Adipose tissue (tissue), 3 donors: ENCODE data around the gene RTL5. TPM values are rescaled to one million over a fixed set of nuclear protein-coding genes. Genes with fewer than 3 reads are reported as not detected.
"Not testable (repeated sequence)": the region's sequence is repeated elsewhere in the genome, so short reads cannot be mapped to it uniquely, and the experiment has no call there.

Source experiments
- H3K27ac ChIP-seq: one replicate; pipeline ENCODE4 v1.5.1; 2013; ENCODE audit warnings: low read depth, low read length
- WGBS, 3 donors: extraction: QIAGEN DNeasy Blood & Tissue Kit; methylation state at CpG; one replicate each; pipeline ENCODE4 v1.1.7; 2013; 5-methylcytosine and 5-hydroxymethylcytosine counted together
- polyA plus RNA-seq, 3 donors: library from polyadenylated mRNA; stranded (reverse); fragments of 200-250 nt; gene quantifications; one replicate each; pipeline ENCODE4 v1.2.3, GENCODE V29; 2013
- donor health status: healthy with polysubstance abuse.
- donor health status: Bipolar disorder and iron deficiency.
- donor health status: healthy.

Gene RTL5
- 1 to 10 TPM; 1.1 to 6.9 (median 3.7) TPM for polyA plus RNA-seq

GRCh38 chrX:72131317-72132294, at the start of gene RTL5:
Gene RTL5 (minus strand): TSS chrX:72131915.
- no peak within 1 kb of the TSS for H3K27ac ChIP-seq
- WGBS, 3 donors: 2 to 22% (median 3%) methylated on average over 32 to 105 of the region's 106 CpGs

DNA sequence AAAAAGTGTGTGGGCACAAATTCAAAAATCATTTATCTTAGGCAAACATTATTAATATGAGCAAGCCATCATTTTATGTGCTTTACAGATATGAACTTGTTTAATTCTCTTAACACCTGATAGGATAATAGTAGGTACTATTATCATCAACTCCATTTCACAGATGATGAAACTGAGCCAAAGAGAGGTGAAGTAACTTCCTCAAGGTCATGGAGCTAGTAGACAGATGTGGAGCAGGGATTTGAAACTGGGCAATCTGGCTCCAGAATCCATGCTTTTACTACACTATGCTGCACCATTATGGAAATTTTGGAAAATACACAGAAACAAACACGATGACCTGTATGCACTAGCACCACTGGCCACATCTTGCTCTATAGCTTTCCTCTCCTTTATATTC, 48.8 kb upstream of the RTL5 start:
- 6 to 60% (median 24%) methylated on average over 1 of the region's 1 CpG for WGBS, 3 donors
- H3K27ac ChIP-seq: no peak overlapping the region

GRCh38 chrX:72176981-72177380, 45.3 kb upstream of the RTL5 start:
- H3K27ac ChIP-seq: no peak overlapping the region
- 38 to 82% (median 69%) methylated on average over 2 of the region's 2 CpGs for WGBS, 3 donors

- 95 to 100% methylated on average over 3 of the region's 5 CpGs; no CpG with 5 or more reads in 1 of the 3 donors for WGBS, 3 donors
- H3K27ac ChIP-seq: not testable (repeated sequence)
These were observed 44.6 kb upstream of the RTL5 start for GRCh38 chrX:72176289-72176688.

DNA sequence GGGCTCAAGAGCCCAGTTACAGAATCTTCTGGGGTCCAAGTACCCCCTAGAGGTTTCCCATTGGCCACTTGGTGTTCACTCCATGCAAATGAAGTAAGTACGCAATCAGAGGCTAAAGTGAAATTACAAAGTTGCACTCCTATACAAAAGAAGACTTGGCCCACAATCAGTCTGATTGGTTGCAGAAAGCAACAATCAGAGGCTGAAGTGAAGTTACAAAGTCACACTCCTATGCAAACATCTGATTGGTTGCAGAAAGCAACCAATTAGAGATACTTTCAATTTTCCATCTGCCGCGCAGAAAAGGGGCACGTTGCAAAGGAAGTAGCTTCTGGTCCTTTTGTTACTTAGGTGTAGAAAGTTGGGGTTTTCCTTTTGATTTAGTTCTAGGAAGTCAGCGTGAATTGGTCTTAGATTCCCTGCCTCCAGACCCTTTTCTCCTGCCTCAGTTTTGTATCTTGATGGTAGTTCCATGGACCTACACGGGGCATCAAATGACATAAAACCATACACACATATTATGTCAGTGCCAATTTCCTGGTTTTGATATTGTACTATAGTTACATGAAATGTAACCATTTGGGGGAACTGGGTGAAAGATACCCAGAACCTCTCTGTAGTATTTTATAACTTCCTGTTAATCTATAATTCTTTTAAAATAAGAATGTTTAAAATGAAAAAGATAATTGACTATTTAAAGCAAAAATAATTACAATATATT, 37.5 kb upstream of the RTL5 start:
- WGBS, 3 donors: 46 to 54% (median 53%) methylated on average over 6 of the region's 6 CpGs
- no peak overlapping the region for H3K27ac ChIP-seq

DNA sequence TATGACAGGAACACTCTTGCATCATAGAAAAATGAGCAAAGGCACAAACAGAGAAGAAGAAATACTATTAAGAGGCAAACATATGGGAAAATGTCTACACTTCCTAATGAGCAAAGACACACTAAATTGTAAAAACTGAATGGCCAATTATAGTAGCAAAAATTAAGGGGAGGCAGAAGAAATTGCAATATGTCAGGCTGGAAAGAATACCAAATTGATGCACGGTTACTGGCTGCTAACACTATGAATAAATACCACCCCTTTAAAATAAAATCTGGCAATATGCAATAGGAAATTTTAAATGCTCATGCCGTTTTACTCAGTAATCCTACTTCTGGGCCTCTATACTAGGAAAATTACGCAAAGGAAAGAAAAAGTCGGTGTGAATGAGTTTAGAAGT, 33.8 kb upstream of the RTL5 start:
- WGBS, 3 donors: 70 to 83% (median 81%) methylated on average over 4 of the region's 4 CpGs

DNA sequence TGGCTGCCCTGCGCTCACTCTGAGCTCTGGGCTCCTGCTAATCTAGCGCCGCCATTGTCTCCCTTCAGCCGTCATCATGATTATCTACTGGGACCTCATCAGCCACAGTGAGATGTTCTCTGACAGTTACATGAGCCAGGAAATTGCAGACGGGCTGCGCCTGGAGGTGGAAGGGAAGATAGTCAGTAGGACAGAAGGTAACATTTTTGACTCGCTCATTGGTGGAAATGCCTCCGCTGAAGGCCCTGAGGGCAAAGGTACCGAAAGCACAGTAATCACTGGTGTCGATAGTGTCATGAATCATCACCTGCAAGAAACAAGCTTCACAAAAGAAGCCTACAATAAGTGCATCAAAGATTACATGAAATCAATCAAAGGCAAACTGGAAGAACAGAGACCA, 28.1 kb upstream of the RTL5 start:
- 77 to 82% (median 81%) methylated on average over 10 of the region's 10 CpGs for WGBS, 3 donors
- H3K27ac ChIP-seq: no peak overlapping the region

More for the DNA sequence above, 33.8 kb upstream of the RTL5 start:
- no peak overlapping the region for H3K27ac ChIP-seq

DNA sequence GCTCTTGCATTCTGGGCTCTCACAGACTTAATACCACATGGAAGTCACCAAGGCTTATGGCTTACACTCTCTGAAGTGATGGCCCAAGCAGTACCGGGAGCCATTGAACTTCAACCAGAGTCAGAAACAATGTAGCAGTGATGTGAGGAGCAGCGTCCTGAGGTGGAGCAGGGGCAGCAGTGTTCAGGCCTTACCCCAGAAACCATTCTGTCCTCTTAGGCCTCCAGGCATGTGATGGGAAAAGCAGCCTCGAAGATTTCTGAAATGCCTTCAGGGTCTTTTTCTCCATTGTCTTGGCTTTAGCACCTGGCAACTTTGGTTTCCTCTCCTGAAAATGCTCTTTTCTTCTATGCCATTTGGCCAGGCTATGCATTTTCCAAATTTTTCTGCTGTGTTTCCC, 27.1 kb upstream of the RTL5 start:
- WGBS, 3 donors: 83 to 90% (median 86%) methylated on average over 3 of the region's 3 CpGs
- no peak overlapping the region for H3K27ac ChIP-seq

DNA sequence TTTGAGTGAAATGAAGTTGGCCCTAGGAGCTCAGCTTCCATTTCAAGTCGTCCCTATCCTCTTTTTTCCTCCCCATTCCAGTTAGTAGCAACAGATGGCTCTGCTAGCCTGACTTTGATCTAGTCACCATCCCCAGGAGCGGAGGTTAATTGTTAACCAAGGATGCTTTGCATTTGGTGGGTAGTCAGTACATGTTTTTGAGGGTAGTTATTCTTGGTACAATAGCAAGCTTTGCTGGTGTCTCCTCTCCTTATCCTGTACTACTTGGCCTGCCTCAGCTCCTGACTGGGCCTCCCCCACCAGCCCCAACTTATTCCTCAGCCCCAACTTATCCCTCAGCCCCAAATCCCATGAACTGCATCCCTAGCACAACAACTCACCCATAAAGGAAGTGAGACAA, 14.8 kb upstream of the RTL5 start:
- WGBS, 3 donors: 40 to 93% (median 87%) methylated on average over 2 of the region's 2 CpGs
- no peak overlapping the region for H3K27ac ChIP-seq

DNA sequence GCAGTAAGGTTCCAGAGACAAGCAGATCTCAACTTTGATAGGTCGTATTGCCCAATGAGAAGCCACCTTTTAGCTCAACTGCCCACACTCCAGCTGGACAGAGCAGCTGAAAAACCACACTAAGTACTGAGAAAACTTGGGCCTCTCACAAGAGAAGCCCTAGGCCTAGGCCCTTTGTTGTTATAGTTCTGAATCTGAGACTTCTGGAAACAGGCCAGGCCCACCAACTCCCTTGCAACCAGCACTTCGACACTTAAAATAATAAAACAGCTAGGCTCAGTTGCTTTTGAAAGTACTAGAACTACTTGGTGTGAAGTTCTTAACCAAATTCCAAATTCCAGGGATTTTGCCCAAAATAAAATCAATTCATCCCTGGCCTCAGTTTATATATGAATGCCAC, 13.5 kb upstream of the RTL5 start:
- WGBS, 3 donors: 43 to 46% (median 44%) methylated on average over 2 of the region's 2 CpGs
- no peak overlapping the region for H3K27ac ChIP-seq

DNA sequence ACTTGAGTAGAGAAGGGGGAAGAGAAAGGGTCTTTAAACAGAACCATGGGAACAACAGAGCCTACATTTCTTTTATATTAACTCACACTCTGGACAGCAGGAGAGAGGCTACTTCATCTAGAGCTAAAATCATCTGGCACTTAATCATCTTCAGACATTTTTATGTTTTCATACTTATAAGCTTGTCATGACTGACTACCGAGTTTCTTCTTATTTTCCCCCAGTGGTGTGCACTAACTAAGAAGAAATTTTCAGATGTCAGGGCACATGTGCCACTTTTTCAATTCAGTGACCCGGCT, 11.8 kb upstream of the RTL5 start:
- H3K27ac ChIP-seq: no peak overlapping the region
- 66 to 81% (median 74%) methylated on average over 2 of the region's 2 CpGs for WGBS, 3 donors

- WGBS, 3 donors: 58 to 65% (median 61%) methylated on average over 10 to 11 of the region's 11 CpGs
- H3K27ac ChIP-seq: no peak overlapping the region
These were observed 11.3 kb upstream of the RTL5 start for GRCh38 chrX:72142794-72143608.

DNA sequence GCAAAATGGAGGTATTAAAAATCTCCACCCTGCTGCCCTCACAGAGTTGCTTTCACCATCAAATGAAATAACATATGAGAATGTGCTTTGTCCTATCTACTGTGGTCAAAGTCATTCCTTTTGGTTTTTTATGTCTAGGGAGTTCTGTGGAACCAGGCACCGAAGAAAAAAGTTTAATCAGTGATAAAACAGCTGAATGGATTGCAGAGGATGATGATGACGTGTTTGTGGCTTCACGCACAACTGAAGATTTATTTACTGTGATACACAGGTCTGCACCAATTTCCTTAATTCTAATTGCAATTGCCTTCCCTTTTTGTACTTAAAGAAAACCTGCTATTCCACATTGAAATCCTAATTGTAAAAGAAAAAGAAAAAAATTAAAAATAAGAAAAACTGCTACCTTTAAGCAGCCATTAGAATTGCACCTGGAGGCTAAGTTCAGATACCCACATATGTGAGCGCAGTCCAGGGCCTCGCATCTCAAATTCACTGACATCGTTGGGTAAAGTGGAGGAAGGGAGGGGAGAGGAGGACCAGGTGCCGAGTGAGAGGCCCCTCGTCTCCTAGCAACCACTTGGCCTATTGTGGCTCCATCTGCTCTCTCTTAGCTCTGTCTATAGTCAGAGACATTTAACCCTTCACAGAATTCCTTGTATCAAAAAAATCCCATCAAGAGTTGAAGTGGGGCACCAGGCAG, 10.5 kb upstream of the RTL5 start:
- 56 to 58% (median 56%) methylated on average over 8 of the region's 8 CpGs for WGBS, 3 donors
- H3K27ac ChIP-seq: no peak overlapping the region

GRCh38 chrX:72141372-72142004, 9.8 kb upstream of the RTL5 start:
- no peak overlapping the region for H3K27ac ChIP-seq
- WGBS, 3 donors: 55 to 70% (median 66%) methylated on average over 4 of the region's 4 CpGs

DNA sequence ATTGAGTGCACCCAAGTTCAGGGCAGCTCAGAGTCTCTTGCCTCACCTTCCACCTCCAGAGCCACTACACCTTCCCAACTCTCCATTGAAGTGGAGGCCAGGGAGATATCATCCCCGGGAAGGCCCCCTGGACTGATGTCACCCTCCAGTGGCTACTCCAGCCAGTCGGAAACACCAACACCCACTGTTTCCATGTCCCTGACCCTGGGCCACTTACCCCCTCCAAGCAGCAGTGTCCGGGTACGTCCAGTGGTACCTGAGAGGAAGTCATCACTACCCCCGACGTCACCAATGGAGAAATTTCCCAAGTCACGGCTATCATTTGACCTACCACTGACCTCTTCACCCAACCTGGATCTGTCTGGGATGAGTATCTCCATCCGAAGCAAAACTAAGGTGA, 7.8 kb upstream of the RTL5 start:
- WGBS, 3 donors: 88 to 93% (median 91%) methylated on average over 7 to 8 of the region's 8 CpGs
- no peak overlapping the region for H3K27ac ChIP-seq

DNA sequence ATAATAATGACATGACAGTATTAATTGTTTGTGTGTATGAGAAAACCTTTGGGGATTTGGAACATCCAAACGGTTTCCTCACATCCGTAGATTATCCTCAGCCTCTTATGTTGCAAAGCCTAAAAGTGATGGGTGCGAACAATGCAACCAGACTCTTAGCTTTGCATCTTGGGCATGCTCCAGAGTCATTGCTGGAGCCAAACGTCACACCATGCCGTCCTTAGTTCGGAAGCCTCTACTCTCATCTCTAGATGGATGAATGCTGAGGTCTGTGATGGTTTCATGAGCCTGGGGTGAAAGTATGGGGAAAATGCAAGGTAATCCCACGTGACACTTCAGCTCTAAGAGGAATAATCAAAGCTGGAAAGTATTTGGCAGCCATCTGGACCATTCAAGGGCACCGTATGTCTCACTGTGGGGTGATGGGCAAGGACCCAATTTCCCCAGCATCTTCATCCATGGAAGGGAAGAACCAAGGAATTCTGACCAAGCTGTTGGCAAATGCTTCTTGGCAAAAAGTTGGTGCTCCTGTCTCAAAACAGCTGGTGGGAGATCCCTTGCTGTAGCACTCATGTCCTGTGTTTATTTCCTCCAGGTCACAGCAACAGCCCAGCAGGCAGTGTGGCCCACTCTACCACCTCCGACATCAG, 6.3 kb upstream of the RTL5 start:
- WGBS, 3 donors: 74 to 91% (median 80%) methylated on average over 9 of the region's 9 CpGs

DNA sequence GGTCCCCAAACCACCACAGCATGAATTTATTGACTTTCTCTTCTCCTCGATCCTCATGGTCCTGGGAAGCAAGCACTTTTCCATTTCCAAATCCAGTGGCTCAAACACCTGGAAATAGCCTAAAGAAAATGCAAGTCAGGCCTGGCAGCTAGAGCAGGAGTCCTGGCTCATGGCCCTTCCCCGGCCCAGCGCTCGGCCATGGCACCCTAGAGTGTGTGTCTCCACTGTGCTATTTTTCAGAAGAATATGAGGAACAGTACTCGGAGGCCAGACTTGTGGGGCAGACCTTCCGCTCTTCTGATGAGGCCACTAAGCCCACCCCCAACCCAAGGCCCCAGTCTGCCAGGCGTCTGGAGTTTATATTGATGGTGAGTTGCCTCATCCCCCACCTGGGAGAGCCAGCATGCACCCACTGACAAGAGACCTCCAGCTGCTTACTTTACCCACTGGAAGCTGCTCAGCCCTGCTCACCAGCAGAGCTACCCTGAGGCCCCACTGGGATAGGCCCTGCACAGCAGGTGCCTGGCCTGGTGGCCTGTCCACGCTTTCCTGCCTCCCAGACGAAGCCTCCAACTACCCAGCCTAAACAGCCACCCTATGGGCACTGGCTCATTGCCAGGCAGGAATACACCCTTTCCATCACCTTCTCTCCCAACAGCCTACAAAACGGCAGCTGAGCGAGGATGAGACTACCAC, 2.3 kb upstream of the RTL5 start:
- H3K27ac ChIP-seq: no peak overlapping the region
- 85 to 93% (median 92%) methylated on average over 11 of the region's 11 CpGs for WGBS, 3 donors

More for the DNA sequence above, 6.3 kb upstream of the RTL5 start:
- no peak overlapping the region for H3K27ac ChIP-seq
